T47D (cell line): Measurements from ENCODE around the gene DNAJC4.

Source experiments
- DNase-seq, 2 experiments: peaks; one replicate each; pipeline versions ENCODE4 v3.0.0 to v3.0.0-alpha.2; 2011 to 2012; ENCODE audit warnings: low read depth in 1 of 2, low spot score in 1 of 2
- JUND ChIP-seq: IDR thresholded peaks from 2 replicates; pipeline ENCODE4 v1.6.1; 2012; ENCODE audit warnings: low read depth
- in situ Hi-C: cut with HindIII; loops from 2 replicates; pipeline ENCODE4 v1.10.0; 2016; ENCODE audit warnings: low sequenced_read_pairs, low pct_unique_long_range_greater_than_20kb

DNAJC4 gene

DNA sequence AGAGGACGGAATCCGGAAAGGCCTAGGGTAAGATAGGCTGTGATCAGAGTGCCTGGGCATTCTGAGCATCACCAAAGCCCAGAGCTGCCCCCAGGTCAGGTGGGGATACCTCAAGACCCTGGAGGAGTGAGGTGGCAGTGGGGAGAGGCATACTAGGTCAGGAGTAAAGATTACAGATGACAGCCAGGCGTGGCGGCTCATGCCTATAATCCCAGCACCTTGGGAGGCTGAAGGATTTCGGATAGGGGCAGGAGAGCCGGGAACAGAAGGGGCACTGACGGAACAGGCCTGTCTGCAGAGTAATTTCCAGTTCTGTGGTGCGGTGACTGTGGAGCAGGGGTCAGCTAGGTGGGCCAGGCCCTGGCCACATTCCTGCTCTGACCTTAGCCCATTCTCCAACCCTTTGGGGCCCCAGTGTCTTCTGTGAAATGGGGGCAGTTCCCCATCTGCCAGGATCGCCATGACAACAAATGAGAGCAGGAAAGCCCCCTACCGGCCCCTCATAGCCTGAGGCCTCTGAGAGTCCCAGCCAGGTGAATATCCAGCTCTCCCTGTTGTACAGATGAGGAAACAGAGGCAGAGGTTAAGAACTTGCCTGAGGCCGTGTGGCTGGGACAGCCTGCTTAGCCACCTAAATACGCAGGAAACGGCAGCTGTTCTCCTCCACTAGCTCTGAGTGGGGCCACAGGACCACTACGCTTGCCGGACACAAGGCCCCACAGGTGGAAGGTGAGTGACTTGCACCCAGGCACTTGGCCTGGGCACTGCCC, 44.9 kb downstream of the DNAJC4 start:
- no peak for DNase-seq
- TF ChIP-seq JUND = no peak
- in situ Hi-C loops = no loop called here

DNA sequence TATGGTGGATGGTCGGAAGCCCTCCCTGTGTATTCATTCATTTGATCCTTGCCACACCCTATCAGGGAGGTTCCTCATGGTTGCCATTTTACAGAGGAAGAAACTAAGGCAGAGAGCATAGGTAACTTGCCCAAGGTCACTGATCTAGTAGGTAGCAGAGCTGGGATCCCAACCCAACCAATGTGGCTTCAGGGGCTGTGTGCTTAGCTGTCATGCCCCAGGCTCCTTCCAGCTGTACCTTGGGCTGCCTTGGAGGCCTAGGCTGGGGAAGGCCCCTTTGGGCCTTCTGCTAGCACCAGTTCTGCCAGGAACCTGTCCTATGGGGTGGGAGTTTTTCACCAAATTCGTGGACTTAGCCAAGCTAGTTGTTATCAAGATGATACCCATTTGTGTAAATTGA, 45.5 kb downstream of the DNAJC4 start:
- DNase-seq = no peak
- TF ChIP-seq JUND = no peak
- in situ Hi-C loops = no loop called here

DNA sequence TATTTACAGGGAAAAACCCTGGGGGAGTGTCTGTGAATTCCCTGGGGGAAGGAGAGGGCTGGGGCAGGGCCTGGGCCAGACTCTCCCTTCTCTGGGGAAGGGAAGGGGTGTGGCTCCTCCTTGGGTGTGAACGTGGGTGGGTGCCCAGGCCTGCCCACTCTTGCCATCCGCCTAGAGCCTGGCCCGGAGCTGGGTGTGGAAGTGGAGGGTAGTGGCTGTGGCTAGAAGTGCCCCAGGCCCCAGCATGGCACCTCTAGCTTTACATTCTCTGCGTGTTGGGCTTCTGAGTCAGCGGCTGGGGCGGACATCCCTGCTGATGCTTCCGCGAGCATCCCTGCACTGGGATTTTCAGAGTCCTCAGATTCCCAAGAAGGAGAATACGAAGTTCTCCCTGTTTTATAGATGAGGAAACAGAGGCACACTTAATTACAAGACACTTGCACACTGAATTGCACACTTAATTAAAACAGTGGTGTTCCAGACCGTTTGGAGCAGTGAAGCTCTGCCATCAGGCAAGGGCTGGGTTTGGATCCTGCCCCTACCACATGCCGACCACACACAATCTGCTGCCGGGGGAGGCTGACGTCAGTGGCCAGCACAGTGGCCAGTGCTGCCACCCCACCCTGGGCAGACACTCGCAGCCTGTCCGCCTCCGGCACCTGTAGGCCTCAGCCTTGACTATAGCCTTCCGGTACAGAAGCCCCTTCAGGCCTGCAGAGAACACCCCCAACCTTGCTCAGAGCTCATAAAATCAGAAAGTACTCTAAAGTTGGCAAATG, 46.5 kb downstream of the DNAJC4 start:
- in situ Hi-C loops = no loop called here
- TF ChIP-seq JUND = no peak
- DNase-seq = no peak

DNA sequence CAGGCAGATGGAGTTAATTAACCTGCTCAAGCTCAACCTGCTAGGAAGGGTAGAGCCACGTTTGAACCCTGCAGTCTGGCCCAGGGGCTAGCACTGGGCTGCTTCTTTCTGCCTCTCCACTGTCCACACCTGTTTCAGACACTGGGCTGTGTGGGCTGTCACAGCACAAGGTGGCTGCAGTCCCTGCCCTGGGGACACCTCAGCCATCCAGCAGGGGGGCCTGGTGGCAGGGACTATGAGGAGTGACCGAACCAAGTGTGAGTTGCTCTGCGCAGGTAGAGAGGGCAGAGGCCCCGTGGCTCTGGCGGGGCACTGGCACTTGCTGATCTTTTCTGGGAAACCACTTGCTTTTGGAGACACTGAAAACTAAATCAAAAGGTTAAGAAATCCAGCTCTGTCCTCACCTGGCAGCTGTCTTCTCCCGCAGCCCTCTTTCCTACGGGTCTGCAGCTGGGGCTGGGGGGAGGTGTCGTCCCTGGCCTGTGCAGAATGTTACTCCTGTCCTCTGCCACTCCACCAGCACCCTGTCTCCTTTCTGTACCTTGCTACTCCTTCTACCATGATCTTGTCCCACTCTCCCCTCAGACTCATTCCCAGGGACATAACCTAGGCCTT, 48.3 kb downstream of the DNAJC4 start:
- in situ Hi-C loops = no loop called here
- no peak for DNase-seq
- TF ChIP-seq JUND = no peak

DNA sequence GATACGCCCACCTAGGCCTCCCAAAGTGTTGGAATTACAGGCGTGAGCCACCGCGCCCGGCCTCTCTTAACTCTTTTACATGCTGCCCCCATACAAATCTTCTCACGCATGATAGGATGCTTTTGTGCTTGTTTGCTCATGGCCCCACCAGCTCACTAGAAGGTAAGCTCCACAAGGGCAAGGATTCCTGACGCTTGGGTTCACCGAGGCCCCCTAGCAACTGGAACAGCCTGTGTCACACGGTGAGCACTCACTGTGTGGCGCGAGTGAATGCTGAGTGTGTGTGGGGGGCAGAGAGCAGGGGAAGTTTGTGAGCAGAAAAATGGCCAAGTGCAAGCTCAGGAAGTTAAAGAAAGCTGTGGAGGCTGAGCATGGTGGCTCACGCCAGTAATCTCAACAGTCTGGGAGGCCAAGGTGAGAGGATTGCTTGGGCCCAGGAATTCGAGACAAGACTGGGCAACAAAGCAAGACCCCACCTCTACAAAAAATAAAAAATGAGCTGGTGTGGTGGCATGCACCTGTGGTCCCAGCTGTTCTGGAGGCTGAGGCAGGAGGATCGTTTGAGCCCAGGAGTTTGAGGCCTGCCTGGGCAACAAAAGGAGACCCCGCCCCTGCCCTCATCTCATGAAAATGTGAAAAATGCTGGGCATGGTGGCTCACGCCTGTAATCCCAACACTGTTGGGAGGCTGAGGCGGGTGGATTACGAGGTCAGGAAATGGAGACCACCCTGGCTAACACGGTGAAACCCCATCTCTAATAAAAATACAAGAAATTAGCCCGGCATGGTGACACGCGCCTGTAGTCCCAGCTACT, 51.8 kb downstream of the DNAJC4 start:
- TF ChIP-seq JUND = no peak
- in situ Hi-C loops = no loop called here
- DNase-seq = no peak

DNA sequence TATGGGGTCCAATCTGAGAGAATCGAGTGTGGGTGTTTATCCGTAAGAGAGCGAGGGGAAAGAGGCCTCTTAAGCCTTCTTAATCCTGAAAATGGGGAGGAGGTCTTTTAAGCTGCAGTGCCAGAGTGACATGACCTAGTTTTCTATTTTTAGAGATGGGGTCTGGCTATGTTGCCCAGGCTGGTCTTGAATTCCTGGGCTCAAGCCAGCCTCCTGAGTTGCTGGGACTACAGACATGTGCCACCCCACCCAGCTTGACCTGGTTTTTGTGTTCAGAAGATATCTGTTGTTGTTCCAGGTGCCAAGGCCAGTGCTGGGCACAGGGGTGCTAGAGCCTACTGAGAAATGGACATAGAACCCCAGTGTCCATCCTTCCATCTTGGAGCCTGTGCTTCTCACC, 52.7 kb downstream of the DNAJC4 start:
- no peak for DNase-seq
- in situ Hi-C loops = no loop called here
- TF ChIP-seq JUND = no peak
